ENCODE results near the gene RIOK3.

Gene RIOK3

GRCh38 chr18:23531912-23532311 lies 78.8 kb downstream of the RIOK3 start:
- DNase-seq, result no peak

All from EL (cell line).